H9 (cell line): Measurements from ENCODE around the gene FNDC3A. TPM values are rescaled to one million over a fixed set of nuclear protein-coding genes. Genes with fewer than 3 reads are reported as not detected.

ENCODE experiments used
- DNase-seq: peaks from one replicate; pipeline ENCODE4 v3.0.0-alpha.2; 2017
- H2AFZ ChIP-seq: one replicate; pipeline ENCODE4 v1.6.1; 2013; ENCODE audit warnings: mild to moderate bottlenecking, low read length, control low read depth, moderate library complexity
- H2AK5ac ChIP-seq: 2 replicates; pipeline ENCODE4 v1.6.1; 2013; ENCODE audit warnings: low read length, control low read depth, mixed read lengths; ENCODE audit not compliant: insufficient read length
- H2BK120ac ChIP-seq: one replicate; pipeline ENCODE4 v1.6.1; 2013; ENCODE audit warnings: low read depth, mild to moderate bottlenecking, low read length, control low read depth, inconsistent platforms; ENCODE audit not compliant: poor library complexity, severe bottlenecking
- H2BK12ac ChIP-seq: 2 replicates; pipeline ENCODE4 v1.6.1; 2013; ENCODE audit warnings: low read length, control low read depth, mixed read lengths, low read depth; ENCODE audit not compliant: insufficient read length
- H2BK15ac ChIP-seq: 2 replicates; pipeline ENCODE4 v1.6.1; 2013; ENCODE audit warnings: low read depth, low read length, control low read depth
- H2BK20ac ChIP-seq: one replicate; pipeline ENCODE4 v1.6.1; 2013; ENCODE audit warnings: low read depth, mild to moderate bottlenecking, low read length, control low read depth, inconsistent platforms; ENCODE audit not compliant: poor library complexity, severe bottlenecking
- H2BK5ac ChIP-seq: 2 replicates; pipeline ENCODE4 v1.6.1; 2013; ENCODE audit warnings: low read length, control low read depth, mixed read lengths; ENCODE audit not compliant: insufficient read length
- H3K14ac ChIP-seq: 2 replicates; pipeline ENCODE4 v1.6.1; 2013; ENCODE audit warnings: low read length, control low read depth; ENCODE audit not compliant: insufficient read depth
- H3K18ac ChIP-seq: 2 replicates; pipeline ENCODE4 v1.6.1; 2013; ENCODE audit warnings: low read depth, mild to moderate bottlenecking, mixed read lengths, low read length, control low read depth; ENCODE audit not compliant: insufficient read length
- H3K23ac ChIP-seq: 2 replicates; pipeline ENCODE4 v1.6.1; 2013; ENCODE audit warnings: low read length, control low read depth, mixed read lengths, low read depth; ENCODE audit not compliant: insufficient read length
- H3K23me2 ChIP-seq: 2 replicates; pipeline ENCODE4 v1.6.1; 2013; ENCODE audit warnings: low read depth, mild to moderate bottlenecking, mixed read lengths, low read length, control low read depth; ENCODE audit not compliant: insufficient read length, poor library complexity, severe bottlenecking
- H3K27ac ChIP-seq: 2 replicates; pipeline ENCODE4 v1.5.1; 2013; ENCODE audit warnings: low read length, control low read depth, mixed read lengths, low read depth; ENCODE audit not compliant: insufficient read length
- H3K27me3 ChIP-seq: 2 replicates; pipeline ENCODE4 v1.6.1; 2013; ENCODE audit warnings: low read length, control low read depth, inconsistent platforms; ENCODE audit not compliant: insufficient read depth
- H3K4ac ChIP-seq: 2 replicates; pipeline ENCODE4 v1.6.1; 2013; ENCODE audit warnings: low read depth, mild to moderate bottlenecking, control low read depth, inconsistent platforms, low read length, moderate library complexity
- H3K4me1 ChIP-seq: 2 replicates; pipeline ENCODE4 v1.6.1; 2013; ENCODE audit warnings: low read length, control low read depth, inconsistent platforms; ENCODE audit not compliant: insufficient read depth
- H3K4me2 ChIP-seq: 2 replicates; pipeline ENCODE4 v1.6.1; 2013; ENCODE audit warnings: low read length, control low read depth, mixed read lengths; ENCODE audit not compliant: insufficient read length, insufficient read depth
- H3K56ac ChIP-seq: 2 replicates; pipeline ENCODE4 v1.6.1; 2013; ENCODE audit warnings: low read depth, mild to moderate bottlenecking, mixed read lengths, low read length, control low read depth; ENCODE audit not compliant: insufficient read length
- H3K79me1 ChIP-seq: 2 replicates; pipeline ENCODE4 v1.6.1; 2013; ENCODE audit warnings: low read depth, mild to moderate bottlenecking, moderate library complexity, low read length, control low read depth, inconsistent platforms; ENCODE audit not compliant: insufficient read depth, poor library complexity, severe bottlenecking
- H3K79me2 ChIP-seq: 2 replicates; pipeline ENCODE4 v1.6.1; 2013; ENCODE audit warnings: low read length, control low read depth, inconsistent platforms; ENCODE audit not compliant: insufficient read depth
- H3K9ac ChIP-seq: 2 replicates; pipeline ENCODE4 v1.6.1; 2013; ENCODE audit warnings: low read length, control low read depth, mixed read lengths; ENCODE audit not compliant: insufficient read length; ENCODE audit errors: extremely low read depth
- H3K9me3 ChIP-seq: one replicate; pipeline ENCODE4 v1.6.1; 2013; ENCODE audit warnings: low read depth, low read length, inconsistent platforms; ENCODE audit not compliant: control insufficient read depth
- H3T11ph ChIP-seq: one replicate; pipeline ENCODE4 v1.6.1; 2013; ENCODE audit warnings: mild to moderate bottlenecking, low read length, control low read depth, inconsistent platforms
- H4K20me1 ChIP-seq: one replicate; pipeline ENCODE4 v1.6.1; 2013; ENCODE audit not compliant: control insufficient read depth, insufficient read length, insufficient read depth
- H4K5ac ChIP-seq: 2 replicates; pipeline ENCODE4 v1.6.1; 2013; ENCODE audit warnings: low read depth, mild to moderate bottlenecking, mixed read lengths, low read length, control low read depth; ENCODE audit not compliant: insufficient read length
- H4K8ac ChIP-seq: replicated peaks from 2 replicates; pipeline ENCODE4 v1.6.1; 2013; ENCODE audit warnings: low read length, control low read depth, mixed read lengths, low read depth; ENCODE audit not compliant: insufficient read length
- H4K91ac ChIP-seq: 2 replicates; pipeline ENCODE4 v1.6.1; 2013; ENCODE audit warnings: low read depth, mild to moderate bottlenecking, moderate library complexity, mixed read lengths, low read length, control low read depth; ENCODE audit not compliant: insufficient read length
- H3K27ac Mint-ChIP-seq, 3 experiments: 2 replicates in 2 of 3; 3 replicates in 1 of 3; pipeline ENCODE4 v1.8.0; 2020 to 2021; ENCODE audit warnings: mixed read lengths in 3 of 3, mild to moderate bottlenecking in 1 of 3, moderate library complexity in 1 of 3
- H3K27me3 Mint-ChIP-seq: 2 replicates; pipeline ENCODE4 v1.8.0; 2021; ENCODE audit warnings: low read depth, mild to moderate bottlenecking, moderate library complexity, mixed read lengths
- H3K36me3 Mint-ChIP-seq, 3 experiments: 2 replicates in 2 of 3; 3 replicates in 1 of 3; pipeline ENCODE4 v1.8.0; 2020 to 2021; ENCODE audit warnings: low read depth in 3 of 3, mixed read lengths in 3 of 3; ENCODE audit not compliant: insufficient read depth in 1 of 3
- H3K4me1 Mint-ChIP-seq, 2 experiments: 2 replicates each; pipeline ENCODE4 v1.8.0; 2020; ENCODE audit warnings: mixed read lengths in 2 of 2
- H3K4me3 Mint-ChIP-seq, 2 experiments: 2 replicates in 1 of 2; 3 replicates in 1 of 2; pipeline ENCODE4 v1.8.0; 2020 to 2021; ENCODE audit warnings: mild to moderate bottlenecking in 2 of 2, mixed read lengths in 2 of 2, moderate library complexity in 1 of 2
- H3K9me3 Mint-ChIP-seq, 2 experiments: 2 replicates in 1 of 2; 3 replicates in 1 of 2; pipeline ENCODE4 v1.8.0; 2020; ENCODE audit warnings: mild to moderate bottlenecking in 2 of 2, mixed read lengths in 2 of 2, moderate library complexity in 1 of 2
- WGBS: extraction: QIAGEN DNeasy Blood & Tissue Kit; methylation state at CpG from one replicate; pipeline ENCODE4 v1.1.7; 2013; ENCODE audit warnings: missing lambda C conversion rate, low lambda C conversion rate, mixed read lengths; ENCODE audit not compliant: insufficient read length; ENCODE audit errors: extremely low coverage; 5-methylcytosine and 5-hydroxymethylcytosine counted together
- total RNA-seq: library from RNA; stranded (reverse); gene quantifications from 2 replicates; pipeline ENCODE4 v1.2.1, GENCODE V29; 2021
- TF ChIP-seq, protein P1 (sequence below): fragments of 200-600 bp; sonication (generic); conservative IDR thresholded peaks from 3 replicates; pipeline ENCODE4 v1.8.0; 2021; ENCODE audit warnings: antibody characterized with exemption, mild to moderate bottlenecking

FNDC3A gene
- total RNA-seq, 1 experiment from 2014 or later: 27.4 TPM

DNA sequence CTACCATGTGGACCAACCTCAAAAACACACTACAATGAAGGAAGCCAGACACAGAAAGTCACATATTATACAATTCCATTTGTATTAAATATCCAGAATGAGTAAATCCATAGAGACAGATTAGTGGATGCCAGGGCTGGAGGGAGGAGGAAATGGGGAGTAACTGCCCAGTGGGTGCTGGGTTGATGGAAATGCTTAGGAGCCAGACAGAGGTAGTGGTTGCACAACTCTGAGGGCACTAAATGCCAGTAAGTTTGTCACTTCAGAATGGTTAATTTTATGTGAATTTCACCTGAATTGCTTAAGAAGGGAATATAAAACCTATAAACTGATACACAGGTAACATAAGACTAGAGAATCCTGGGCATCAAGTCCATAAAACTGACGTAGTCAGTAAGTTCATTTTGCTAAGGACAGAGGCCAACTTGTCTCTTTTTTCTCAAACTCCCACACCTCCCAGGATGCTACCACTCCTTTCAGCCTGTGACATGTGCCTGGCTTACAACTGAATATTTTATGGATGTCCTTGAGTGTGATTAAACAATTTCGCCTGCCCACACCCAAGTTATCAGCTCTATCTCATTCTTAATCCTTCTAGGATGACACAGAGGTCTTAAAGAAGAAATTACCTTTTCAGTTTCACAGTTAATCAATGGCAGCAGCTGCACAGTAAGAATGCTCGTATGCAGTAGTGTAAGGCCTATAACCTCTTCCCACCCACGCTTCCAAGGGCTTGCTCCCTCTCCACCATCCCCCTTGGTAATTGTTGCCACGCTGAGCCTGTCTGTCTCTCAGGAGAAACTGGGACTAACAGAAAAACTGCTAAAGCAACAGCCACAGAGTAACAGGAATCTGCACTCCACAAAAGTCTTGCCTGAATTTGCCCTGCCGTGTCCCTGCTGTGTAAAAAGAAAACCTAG is 238.5 kb downstream of the FNDC3A start:
- TF ChIP-seq, protein P1, sequence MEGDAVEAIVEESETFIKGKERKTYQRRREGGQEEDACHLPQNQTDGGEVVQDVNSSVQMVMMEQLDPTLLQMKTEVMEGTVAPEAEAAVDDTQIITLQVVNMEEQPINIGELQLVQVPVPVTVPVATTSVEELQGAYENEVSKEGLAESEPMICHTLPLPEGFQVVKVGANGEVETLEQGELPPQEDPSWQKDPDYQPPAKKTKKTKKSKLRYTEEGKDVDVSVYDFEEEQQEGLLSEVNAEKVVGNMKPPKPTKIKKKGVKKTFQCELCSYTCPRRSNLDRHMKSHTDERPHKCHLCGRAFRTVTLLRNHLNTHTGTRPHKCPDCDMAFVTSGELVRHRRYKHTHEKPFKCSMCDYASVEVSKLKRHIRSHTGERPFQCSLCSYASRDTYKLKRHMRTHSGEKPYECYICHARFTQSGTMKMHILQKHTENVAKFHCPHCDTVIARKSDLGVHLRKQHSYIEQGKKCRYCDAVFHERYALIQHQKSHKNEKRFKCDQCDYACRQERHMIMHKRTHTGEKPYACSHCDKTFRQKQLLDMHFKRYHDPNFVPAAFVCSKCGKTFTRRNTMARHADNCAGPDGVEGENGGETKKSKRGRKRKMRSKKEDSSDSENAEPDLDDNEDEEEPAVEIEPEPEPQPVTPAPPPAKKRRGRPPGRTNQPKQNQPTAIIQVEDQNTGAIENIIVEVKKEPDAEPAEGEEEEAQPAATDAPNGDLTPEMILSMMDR: no peak
- no peak overlapping the region for H4K5ac ChIP-seq
- Mint-ChIP-seq H3K27me3 (peaks cover 41% of the 10 kb centered on the region), H3K27ac (peak overlapping the region in 2 of 3 experiments; percentile 47 to 72; a peak in 2 of 7 replicates), H3K4me1 (peaks cover 27 to 30% of the 10 kb centered on the region in 2 experiments), H3K9me3 (peaks cover 0 to 5% of the 10 kb centered on the region in 2 experiments; a peak in 2 of 5 replicates), H3K36me3 (peaks cover 4 to 26% (median 9%) of the 10 kb centered on the region in 3 experiments; a peak in 6 of 7 replicates), H3K4me3 (no peak overlapping the region)
- no peak overlapping the region for H2AFZ ChIP-seq
- H3K23me2 ChIP-seq: peaks cover 8% of the 10 kb centered on the region
- no peaks in the 10 kb centered on the region for H3K79me1 ChIP-seq
- H4K91ac ChIP-seq: no peak overlapping the region
- DNase-seq: no peak
- H3K4me1 ChIP-seq: no peaks in the 10 kb centered on the region; the same call in 1 of the 2 replicates
- no peak overlapping the region for H3K4ac ChIP-seq
- no peak overlapping the region for H3K23ac ChIP-seq
- H4K20me1 ChIP-seq: no peaks in the 10 kb centered on the region
- no peak overlapping the region for H3K14ac ChIP-seq
- no peaks in the 10 kb centered on the region for H3K9me3 ChIP-seq
- H3K18ac ChIP-seq: no peak overlapping the region
- H2BK12ac ChIP-seq: no peak overlapping the region
- H3K4me2 ChIP-seq: no peak overlapping the region
- no peak overlapping the region for H2BK120ac ChIP-seq
- no peak overlapping the region for H3K27ac ChIP-seq
- no peak overlapping the region for H4K8ac ChIP-seq
- H2BK20ac ChIP-seq: no peak overlapping the region
- H2AK5ac ChIP-seq: no peak overlapping the region
- no peak overlapping the region for H3K56ac ChIP-seq
- peaks cover 21% of the 10 kb centered on the region; the same call in 1 of the 2 replicates for H3K27me3 ChIP-seq
- H2BK5ac ChIP-seq: no peak overlapping the region
- no peak overlapping the region for H2BK15ac ChIP-seq
- no CpG with 5 or more reads among the region's 6 CpGs for WGBS
- no peak overlapping the region for H3T11ph ChIP-seq
- no peak overlapping the region for H3K9ac ChIP-seq
- no peaks in the 10 kb centered on the region for H3K79me2 ChIP-seq
